Measurements from ENCODE around the gene UNG.

GRCh38 chr12:109099431-109100020 lies 2.1 kb downstream of the UNG start:
- TF ChIP-seq CTCF (IDR thresholded peaks at IDR 0.05) (no peak), POLR2A (IDR thresholded peaks at IDR 0.05) (no peak)
